Nasal cavity respiratory epithelium epithelial cell of viscerocranial mucosa (primary cell): ENCODE data around the gene GNB1. TPM values are rescaled to one million over a fixed set of nuclear protein-coding genes. Genes with fewer than 3 reads are reported as not detected.

Experiments used
- total RNA-seq: library from RNA; depleted of rRNA; stranded (reverse); fragments of >200 nt; gene quantifications from 2 replicates; pipeline ENCODE4 v1.2.3, GENCODE V29; 2014

Gene GNB1
- 106 and 203 TPM in 2 replicates for total RNA-seq

GRCh38 chr1:1890506-1891348, at the start of gene GNB1:
Gene GNB1 (minus strand): TSS chr1:1891087. CDS start chr1:1825453, 65,634 bp downstream.

GRCh38 chr1:1918901-1919303, 28.0 kb upstream of the GNB1 start, which contains the start of gene TMEM52:
Gene TMEM52 (minus strand): TSS chr1:1919279. CDS start chr1:1919265, 14 bp downstream.

GRCh38 chr1:1914971-1915692, 24.2 kb upstream of the GNB1 start, which contains the start of gene CALML6:
Gene CALML6 (plus strand): TSS chr1:1915260. CDS start chr1:1915281, 21 bp downstream.

GRCh38 chr1:1777950-1778662, 112.8 kb downstream of the GNB1 start, which contains the start of gene NADK:
Gene NADK (minus strand): TSS chr1:1778470. CDS start chr1:1765406, 13,064 bp downstream.

Other genes starting within 250 kb of the GNB1 start
- gene CDK11B, start 232.1 kb downstream of the GNB1 start, total RNA-seq = 8.5 and 12.8 TPM in 2 replicates
- 16.1 and 41.5 TPM in 2 replicates for gene SLC35E2B, start 198.3 kb downstream of the GNB1 start, total RNA-seq
- 9.6 and 12.7 TPM in 2 replicates for gene CDK11A, start 166.7 kb downstream of the GNB1 start, total RNA-seq
- gene NADK, start 112.6 kb downstream of the GNB1 start, total RNA-seq = 34.9 and 55.6 TPM in 2 replicates
- gene CALML6, start 24.2 kb upstream of the GNB1 start, total RNA-seq = under 0.01 and 0.93 TPM in 2 replicates
- gene TMEM52, start 28.2 kb upstream of the GNB1 start, total RNA-seq = 1.4 and 2.9 TPM in 2 replicates
- 0.07 TPM in 1 of 2 replicates, not detected in the other for gene CFAP74, start 112.7 kb upstream of the GNB1 start, total RNA-seq
- gene GABRD, start 128.3 kb upstream of the GNB1 start, total RNA-seq = not detected in 2 replicates
- 33.8 and 42.1 TPM in 2 replicates for gene PRKCZ, start 159.3 kb upstream of the GNB1 start, total RNA-seq